GM23338 (cell line): ENCODE measurements around the gene SLC19A1. TPM values are rescaled to one million over a fixed set of nuclear protein-coding genes. Genes with fewer than 3 reads are reported as not detected.
"Not testable (repeated sequence)": the region's sequence is repeated elsewhere in the genome, so short reads cannot be mapped to it uniquely, and the experiment has no call there.

ENCODE experiments used
- ATAC-seq: fragments of 200-7000 bp; cut with Tn5 transposase; 3 replicates; pipeline ENCODE4 v1.9.1; 2020
- DNase-seq: peaks from one replicate; pipeline ENCODE4 v3.0.0-alpha.2; 2015; ENCODE audit warnings: low spot score
- H2AFZ ChIP-seq: fragments of 200-600 bp; sonication (generic); 2 replicates; pipeline ENCODE4 v1.8.0; 2016; ENCODE audit warnings: antibody characterized with exemption, mild to moderate bottlenecking, moderate library complexity
- H3F3A ChIP-seq: fragments of 200-600 bp; sonication (generic); replicated peaks from 2 replicates; pipeline ENCODE4 v1.8.0; 2017; ENCODE audit warnings: antibody characterized with exemption, mixed run types, low read depth
- H3K27ac ChIP-seq: fragments of 200-600 bp; sonication (generic); 2 replicates; pipeline ENCODE4 v1.6.1; 2016; ENCODE audit warnings: low read depth
- H3K27me3 ChIP-seq: fragments of 200-600 bp; sonication (generic); 2 replicates; pipeline ENCODE4 v1.8.0; 2016; ENCODE audit warnings: mild to moderate bottlenecking, mixed run types, moderate library complexity; ENCODE audit not compliant: insufficient read depth
- H3K36me3 ChIP-seq: fragments of 200-600 bp; sonication (generic); 2 replicates; pipeline ENCODE4 v1.8.0; 2016; ENCODE audit warnings: mild to moderate bottlenecking; ENCODE audit not compliant: insufficient read depth
- H3K4me1 ChIP-seq: fragments of 200-600 bp; sonication (generic); 2 replicates; pipeline ENCODE4 v1.8.0; 2016; ENCODE audit warnings: mild to moderate bottlenecking, moderate library complexity; ENCODE audit not compliant: insufficient read depth
- H3K4me2 ChIP-seq: fragments of 200-600 bp; sonication (generic); 2 replicates; pipeline ENCODE4 v1.7.1; 2017; ENCODE audit warnings: mixed run types
- H3K4me3 ChIP-seq: fragments of 200-600 bp; sonication (generic); 2 replicates; pipeline ENCODE4 v1.6.1; 2016; ENCODE audit warnings: mixed run types
- H3K79me2 ChIP-seq: fragments of 200-600 bp; sonication (generic); replicated peaks from 2 replicates; pipeline ENCODE4 v1.8.0; 2017; ENCODE audit warnings: mild to moderate bottlenecking; ENCODE audit not compliant: insufficient read depth
- H3K9me2 ChIP-seq: fragments of 200-600 bp; sonication (generic); 2 replicates; pipeline ENCODE4 v1.8.0; 2017; ENCODE audit not compliant: insufficient read depth
- H4K20me1 ChIP-seq: fragments of 200-600 bp; sonication (generic); replicated peaks from 2 replicates; pipeline ENCODE4 v1.8.0; 2017; ENCODE audit warnings: mild to moderate bottlenecking; ENCODE audit not compliant: insufficient read depth
- H3K27ac Mint-ChIP-seq: 2 replicates; pipeline ENCODE4 v1.8.0; 2020; ENCODE audit warnings: inconsistent platforms, mild to moderate bottlenecking, moderate library complexity, mixed read lengths
- H3K27me3 Mint-ChIP-seq: 3 replicates; pipeline ENCODE4 v1.8.0; 2022; ENCODE audit warnings: low read depth, mild to moderate bottlenecking, moderate library complexity, mixed read lengths, inconsistent platforms; ENCODE audit not compliant: insufficient read depth, poor library complexity
- H3K36me3 Mint-ChIP-seq: 3 replicates; pipeline ENCODE4 v1.8.0; 2021; ENCODE audit warnings: low read depth, mild to moderate bottlenecking, inconsistent platforms, moderate library complexity, mixed read lengths
- H3K4me1 Mint-ChIP-seq: 3 replicates; pipeline ENCODE4 v1.8.0; 2020; ENCODE audit warnings: mild to moderate bottlenecking, inconsistent platforms, mixed read lengths
- H3K4me3 Mint-ChIP-seq: 3 replicates; pipeline ENCODE4 v1.8.0; 2021; ENCODE audit warnings: moderate library complexity, mild to moderate bottlenecking, inconsistent platforms, mixed read lengths
- H3K9me3 Mint-ChIP-seq: 3 replicates; pipeline ENCODE4 v1.8.0; 2020; ENCODE audit warnings: moderate library complexity, mild to moderate bottlenecking, inconsistent platforms, mixed read lengths
- POLR2AphosphoS5 ChIP-seq: IDR thresholded peaks from 2 replicates; pipeline ENCODE4 v1.6.1; 2016; ENCODE audit warnings: antibody characterized with exemption, low read depth
- STAT1 ChIP-seq: IDR thresholded peaks from one replicate; pipeline ENCODE4 v1.6.1; 2016; ENCODE audit warnings: antibody characterized with exemption; ENCODE audit not compliant: unreplicated experiment
- ZNF114 ChIP-seq: fragments of 250-450 bp; sonication (Bioruptor Pico); IDR thresholded peaks from 2 replicates; pipeline ENCODE4 v1.5.0; 2020; ENCODE audit warnings: mild to moderate bottlenecking, moderate library complexity
- ZNF331 ChIP-seq: fragments of 250-450 bp; sonication (Bioruptor Pico); IDR thresholded peaks from 2 replicates; pipeline ENCODE4 v1.5.0; 2020; ENCODE audit warnings: low read depth, mild to moderate bottlenecking, moderate library complexity
- polyA plus RNA-seq: library from polyadenylated mRNA; unstranded; fragments of >200 nt; fragmentation: Nextera tagmentation; extraction: Ambion mirVana; gene quantifications from 2 replicates; pipeline ENCODE4 v1.2.1, GENCODE V29; 2016
- total RNA-seq: library from RNA; depleted of rRNA; stranded (reverse); fragments of >200 nt; shearing (Covaris generic); gene quantifications from 2 replicates; pipeline ENCODE4 v1.2.3, GENCODE V29; 2014
- TF ChIP-seq, protein P1 (sequence below), 2 experiments: fragments of 200-600 bp in 1 of 2; sonication (generic) in 1 of 2; conservative IDR thresholded peaks; 2 replicates each; pipeline versions ENCODE4 v1.5.1 to v1.6.1; 2016 to 2017; ENCODE audit warnings: antibody characterized with exemption in 2 of 2, low read depth in 2 of 2, mild to moderate bottlenecking in 2 of 2, moderate library complexity in 1 of 2
- TF ChIP-seq, protein P2 (sequence below): fragments of 250-450 bp; sonication (Bioruptor Pico); IDR thresholded peaks from 2 replicates; pipeline ENCODE4 v1.5.0; 2020; ENCODE audit warnings: mild to moderate bottlenecking, moderate library complexity
- TF ChIP-seq, protein P3 (sequence below): IDR thresholded peaks from one replicate; pipeline ENCODE4 v1.6.1; 2018; ENCODE audit warnings: antibody characterized with exemption; ENCODE audit not compliant: unreplicated experiment

SLC19A1 gene
- total and polyA plus RNA-seq, 2 experiments from 2014 or later = 31.2 to 33.0 TPM

GRCh38 chr21:45502006-45502345 lies 40.3 kb downstream of the SLC19A1 start:
- no peak overlapping the region for H2AFZ ChIP-seq
- Mint-ChIP-seq H3K27me3 (peaks cover 5% of the 10 kb centered on the region), H3K36me3 (peaks cover 44% of the 10 kb centered on the region), H3K27ac (no peak overlapping the region), H3K4me1 (no peaks in the 10 kb centered on the region), H3K4me3 (no peak overlapping the region), H3K9me3 (no peaks in the 10 kb centered on the region; the same call in 2 of the 3 replicates)
- H3F3A ChIP-seq = no peaks in the 10 kb centered on the region
- no peak for DNase-seq
- no peak for TF ChIP-seq ZNF114
- TF ChIP-seq, protein P1, sequence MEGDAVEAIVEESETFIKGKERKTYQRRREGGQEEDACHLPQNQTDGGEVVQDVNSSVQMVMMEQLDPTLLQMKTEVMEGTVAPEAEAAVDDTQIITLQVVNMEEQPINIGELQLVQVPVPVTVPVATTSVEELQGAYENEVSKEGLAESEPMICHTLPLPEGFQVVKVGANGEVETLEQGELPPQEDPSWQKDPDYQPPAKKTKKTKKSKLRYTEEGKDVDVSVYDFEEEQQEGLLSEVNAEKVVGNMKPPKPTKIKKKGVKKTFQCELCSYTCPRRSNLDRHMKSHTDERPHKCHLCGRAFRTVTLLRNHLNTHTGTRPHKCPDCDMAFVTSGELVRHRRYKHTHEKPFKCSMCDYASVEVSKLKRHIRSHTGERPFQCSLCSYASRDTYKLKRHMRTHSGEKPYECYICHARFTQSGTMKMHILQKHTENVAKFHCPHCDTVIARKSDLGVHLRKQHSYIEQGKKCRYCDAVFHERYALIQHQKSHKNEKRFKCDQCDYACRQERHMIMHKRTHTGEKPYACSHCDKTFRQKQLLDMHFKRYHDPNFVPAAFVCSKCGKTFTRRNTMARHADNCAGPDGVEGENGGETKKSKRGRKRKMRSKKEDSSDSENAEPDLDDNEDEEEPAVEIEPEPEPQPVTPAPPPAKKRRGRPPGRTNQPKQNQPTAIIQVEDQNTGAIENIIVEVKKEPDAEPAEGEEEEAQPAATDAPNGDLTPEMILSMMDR (conservative IDR thresholded peaks at IDR 0.05; ENCODE audit: low read depth in 2 of 2) = no peak
- TF ChIP-seq STAT1 = no peak
- TF ChIP-seq, protein P2, sequence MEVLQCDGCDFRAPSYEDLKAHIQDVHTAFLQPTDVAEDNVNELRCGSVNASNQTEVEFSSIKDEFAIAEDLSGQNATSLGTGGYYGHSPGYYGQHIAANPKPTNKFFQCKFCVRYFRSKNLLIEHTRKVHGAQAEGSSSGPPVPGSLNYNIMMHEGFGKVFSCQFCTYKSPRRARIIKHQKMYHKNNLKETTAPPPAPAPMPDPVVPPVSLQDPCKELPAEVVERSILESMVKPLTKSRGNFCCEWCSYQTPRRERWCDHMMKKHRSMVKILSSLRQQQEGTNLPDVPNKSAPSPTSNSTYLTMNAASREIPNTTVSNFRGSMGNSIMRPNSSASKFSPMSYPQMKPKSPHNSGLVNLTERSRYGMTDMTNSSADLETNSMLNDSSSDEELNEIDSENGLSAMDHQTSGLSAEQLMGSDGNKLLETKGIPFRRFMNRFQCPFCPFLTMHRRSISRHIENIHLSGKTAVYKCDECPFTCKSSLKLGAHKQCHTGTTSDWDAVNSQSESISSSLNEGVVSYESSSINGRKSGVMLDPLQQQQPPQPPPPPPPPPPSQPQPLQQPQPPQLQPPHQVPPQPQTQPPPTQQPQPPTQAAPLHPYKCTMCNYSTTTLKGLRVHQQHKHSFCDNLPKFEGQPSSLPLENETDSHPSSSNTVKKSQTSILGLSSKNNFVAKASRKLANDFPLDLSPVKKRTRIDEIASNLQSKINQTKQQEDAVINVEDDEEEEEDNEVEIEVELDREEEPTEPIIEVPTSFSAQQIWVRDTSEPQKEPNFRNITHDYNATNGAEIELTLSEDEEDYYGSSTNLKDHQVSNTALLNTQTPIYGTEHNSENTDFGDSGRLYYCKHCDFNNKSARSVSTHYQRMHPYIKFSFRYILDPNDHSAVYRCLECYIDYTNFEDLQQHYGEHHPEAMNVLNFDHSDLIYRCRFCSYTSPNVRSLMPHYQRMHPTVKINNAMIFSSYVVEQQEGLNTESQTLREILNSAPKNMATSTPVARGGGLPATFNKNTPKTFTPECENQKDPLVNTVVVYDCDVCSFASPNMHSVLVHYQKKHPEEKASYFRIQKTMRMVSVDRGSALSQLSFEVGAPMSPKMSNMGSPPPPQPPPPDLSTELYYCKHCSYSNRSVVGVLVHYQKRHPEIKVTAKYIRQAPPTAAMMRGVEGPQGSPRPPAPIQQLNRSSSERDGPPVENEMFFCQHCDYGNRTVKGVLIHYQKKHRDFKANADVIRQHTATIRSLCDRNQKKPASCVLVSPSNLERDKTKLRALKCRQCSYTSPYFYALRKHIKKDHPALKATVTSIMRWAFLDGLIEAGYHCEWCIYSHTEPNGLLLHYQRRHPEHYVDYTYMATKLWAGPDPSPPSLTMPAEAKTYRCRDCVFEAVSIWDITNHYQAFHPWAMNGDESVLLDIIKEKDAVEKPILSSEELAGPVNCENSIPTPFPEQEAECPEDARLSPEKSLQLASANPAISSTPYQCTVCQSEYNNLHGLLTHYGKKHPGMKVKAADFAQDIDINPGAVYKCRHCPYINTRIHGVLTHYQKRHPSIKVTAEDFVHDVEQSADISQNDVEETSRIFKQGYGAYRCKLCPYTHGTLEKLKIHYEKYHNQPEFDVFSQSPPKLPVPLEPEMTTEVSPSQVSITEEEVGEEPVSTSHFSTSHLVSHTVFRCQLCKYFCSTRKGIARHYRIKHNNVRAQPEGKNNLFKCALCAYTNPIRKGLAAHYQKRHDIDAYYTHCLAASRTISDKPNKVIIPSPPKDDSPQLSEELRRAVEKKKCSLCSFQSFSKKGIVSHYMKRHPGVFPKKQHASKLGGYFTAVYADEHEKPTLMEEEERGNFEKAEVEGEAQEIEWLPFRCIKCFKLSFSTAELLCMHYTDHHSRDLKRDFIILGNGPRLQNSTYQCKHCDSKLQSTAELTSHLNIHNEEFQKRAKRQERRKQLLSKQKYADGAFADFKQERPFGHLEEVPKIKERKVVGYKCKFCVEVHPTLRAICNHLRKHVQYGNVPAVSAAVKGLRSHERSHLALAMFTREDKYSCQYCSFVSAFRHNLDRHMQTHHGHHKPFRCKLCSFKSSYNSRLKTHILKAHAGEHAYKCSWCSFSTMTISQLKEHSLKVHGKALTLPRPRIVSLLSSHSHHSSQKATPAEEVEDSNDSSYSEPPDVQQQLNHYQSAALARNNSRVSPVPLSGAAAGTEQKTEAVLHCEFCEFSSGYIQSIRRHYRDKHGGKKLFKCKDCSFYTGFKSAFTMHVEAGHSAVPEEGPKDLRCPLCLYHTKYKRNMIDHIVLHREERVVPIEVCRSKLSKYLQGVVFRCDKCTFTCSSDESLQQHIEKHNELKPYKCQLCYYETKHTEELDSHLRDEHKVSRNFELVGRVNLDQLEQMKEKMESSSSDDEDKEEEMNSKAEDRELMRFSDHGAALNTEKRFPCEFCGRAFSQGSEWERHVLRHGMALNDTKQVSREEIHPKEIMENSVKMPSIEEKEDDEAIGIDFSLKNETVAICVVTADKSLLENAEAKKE = no peak
- TF ChIP-seq ZNF331 (CRISPR knock-in tag) = no peak
- no peak for TF ChIP-seq POLR2AphosphoS5
- TF ChIP-seq, protein P3, sequence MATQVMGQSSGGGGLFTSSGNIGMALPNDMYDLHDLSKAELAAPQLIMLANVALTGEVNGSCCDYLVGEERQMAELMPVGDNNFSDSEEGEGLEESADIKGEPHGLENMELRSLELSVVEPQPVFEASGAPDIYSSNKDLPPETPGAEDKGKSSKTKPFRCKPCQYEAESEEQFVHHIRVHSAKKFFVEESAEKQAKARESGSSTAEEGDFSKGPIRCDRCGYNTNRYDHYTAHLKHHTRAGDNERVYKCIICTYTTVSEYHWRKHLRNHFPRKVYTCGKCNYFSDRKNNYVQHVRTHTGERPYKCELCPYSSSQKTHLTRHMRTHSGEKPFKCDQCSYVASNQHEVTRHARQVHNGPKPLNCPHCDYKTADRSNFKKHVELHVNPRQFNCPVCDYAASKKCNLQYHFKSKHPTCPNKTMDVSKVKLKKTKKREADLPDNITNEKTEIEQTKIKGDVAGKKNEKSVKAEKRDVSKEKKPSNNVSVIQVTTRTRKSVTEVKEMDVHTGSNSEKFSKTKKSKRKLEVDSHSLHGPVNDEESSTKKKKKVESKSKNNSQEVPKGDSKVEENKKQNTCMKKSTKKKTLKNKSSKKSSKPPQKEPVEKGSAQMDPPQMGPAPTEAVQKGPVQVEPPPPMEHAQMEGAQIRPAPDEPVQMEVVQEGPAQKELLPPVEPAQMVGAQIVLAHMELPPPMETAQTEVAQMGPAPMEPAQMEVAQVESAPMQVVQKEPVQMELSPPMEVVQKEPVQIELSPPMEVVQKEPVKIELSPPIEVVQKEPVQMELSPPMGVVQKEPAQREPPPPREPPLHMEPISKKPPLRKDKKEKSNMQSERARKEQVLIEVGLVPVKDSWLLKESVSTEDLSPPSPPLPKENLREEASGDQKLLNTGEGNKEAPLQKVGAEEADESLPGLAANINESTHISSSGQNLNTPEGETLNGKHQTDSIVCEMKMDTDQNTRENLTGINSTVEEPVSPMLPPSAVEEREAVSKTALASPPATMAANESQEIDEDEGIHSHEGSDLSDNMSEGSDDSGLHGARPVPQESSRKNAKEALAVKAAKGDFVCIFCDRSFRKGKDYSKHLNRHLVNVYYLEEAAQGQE = no peak
- no peaks in the 10 kb centered on the region for H3K79me2 ChIP-seq
- no peaks in the 10 kb centered on the region for H3K4me1 ChIP-seq
- H3K9me2 ChIP-seq = no peaks in the 10 kb centered on the region
- no peaks in the 10 kb centered on the region for H3K36me3 ChIP-seq
- no peaks in the 10 kb centered on the region for H3K27me3 ChIP-seq
- H3K4me3 ChIP-seq = no peak overlapping the region
- H4K20me1 ChIP-seq = no peaks in the 10 kb centered on the region; the same call in 1 of the 2 replicates
- no peak overlapping the region for H3K4me2 ChIP-seq
- no peak overlapping the region for H3K27ac ChIP-seq
- no peak for ATAC-seq

GRCh38 chr21:45501081-45502005 lies 40.9 kb downstream of the SLC19A1 start:
- H3K36me3 ChIP-seq, H3K27ac ChIP-seq, H3K27me3 Mint-ChIP-seq, H3K4me1 ChIP-seq, H3K4me3 Mint-ChIP-seq, H3K27ac Mint-ChIP-seq, H3K27me3 ChIP-seq, H2AFZ ChIP-seq, H3K9me2 ChIP-seq, H3F3A ChIP-seq, H3K4me3 ChIP-seq, H3K4me1 Mint-ChIP-seq, DNase-seq, H3K79me2 ChIP-seq, H3K4me2 ChIP-seq, H3K9me3 Mint-ChIP-seq, ATAC-seq, H4K20me1 ChIP-seq: not testable (repeated sequence)
- H3K36me3 Mint-ChIP-seq = peaks cover 51% of the 10 kb centered on the region
